Fibroblast of skin of right biceps (primary cell): Measurements from ENCODE around the gene GTF3C6.
"Not testable (repeated sequence)": the region's sequence is repeated elsewhere in the genome, so short reads cannot be mapped to it uniquely, and the experiment has no call there.

Experiments used
- DNase-seq: peaks from one replicate; pipeline ENCODE4 v3.0.0-alpha.2; 2013

The GTF3C6 gene

DNA sequence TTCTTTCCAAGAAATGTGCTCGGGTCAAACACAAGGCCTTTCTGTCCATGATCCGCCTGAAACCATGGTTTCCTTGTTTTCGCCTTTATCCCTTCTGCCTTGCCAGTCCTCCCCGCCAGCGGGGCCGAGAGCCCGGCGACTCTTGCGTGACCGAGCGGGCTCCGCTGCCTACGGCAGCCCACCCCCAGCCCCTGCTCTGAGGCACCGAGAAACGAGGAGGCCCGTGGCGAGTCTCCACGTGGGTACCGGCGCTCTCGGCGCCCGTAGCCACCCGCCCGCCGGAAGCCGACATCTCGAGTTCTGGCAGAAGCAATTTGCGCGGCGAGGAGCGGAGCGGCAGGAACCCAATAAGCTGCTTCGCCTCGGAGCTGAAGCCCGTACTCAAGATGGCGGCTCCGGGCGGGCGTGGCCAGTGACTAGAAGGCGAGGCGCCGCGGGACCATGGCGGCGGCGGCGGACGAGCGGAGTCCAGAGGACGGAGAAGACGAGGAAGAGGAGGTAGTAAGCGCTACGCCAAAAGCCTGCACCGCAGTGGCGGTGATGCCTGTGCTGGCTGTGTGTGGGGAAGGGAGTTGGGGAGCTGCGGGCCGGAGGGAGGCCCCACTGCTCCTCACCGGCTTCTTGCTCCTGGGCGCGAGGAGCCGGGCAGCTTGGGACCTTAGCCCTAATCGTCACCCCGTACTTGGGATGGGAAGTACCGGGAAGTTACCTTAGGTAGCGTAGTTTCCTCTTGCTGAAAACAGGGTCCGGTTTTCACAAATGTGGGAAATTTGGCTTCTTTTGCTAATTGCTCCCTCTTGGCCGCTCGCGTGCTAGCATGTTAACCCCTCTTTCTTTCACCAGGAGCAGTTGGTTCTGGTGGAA, at the start of gene GTF3C6:
Gene GTF3C6 (plus strand): TSS at position 378 of the 864 bp plus-strand sequence. CDS start 64 bp downstream, at position 442.
- DNase-seq: peak; percentile 94

DNA sequence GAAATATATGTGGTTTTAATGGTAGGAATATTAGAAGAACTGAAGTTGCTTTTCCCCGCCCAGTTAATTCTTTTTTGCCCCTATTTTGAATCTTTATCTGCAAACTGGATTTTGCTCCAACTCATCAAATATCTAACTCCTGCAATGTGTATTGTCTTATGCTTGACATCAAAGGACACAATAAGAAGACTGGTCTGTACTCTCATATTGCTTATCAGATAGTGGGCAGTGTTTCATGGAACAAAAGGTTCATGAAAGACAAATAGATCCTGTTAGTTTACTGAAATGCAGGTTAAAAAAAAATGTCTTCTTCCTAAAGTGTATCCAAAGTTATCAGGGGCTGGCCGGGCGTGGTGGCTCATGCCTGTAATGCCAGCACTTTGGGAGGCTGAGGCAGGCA, 27.7 kb upstream of the GTF3C6 start:
- no peak for DNase-seq

- DNase-seq: no peak
These were observed 24.6 kb upstream of the GTF3C6 start for GRCh38 chr6:110933912-110934311.

- DNase-seq: no peak
These were observed 24.1 kb upstream of the GTF3C6 start for GRCh38 chr6:110934381-110934898.

DNA sequence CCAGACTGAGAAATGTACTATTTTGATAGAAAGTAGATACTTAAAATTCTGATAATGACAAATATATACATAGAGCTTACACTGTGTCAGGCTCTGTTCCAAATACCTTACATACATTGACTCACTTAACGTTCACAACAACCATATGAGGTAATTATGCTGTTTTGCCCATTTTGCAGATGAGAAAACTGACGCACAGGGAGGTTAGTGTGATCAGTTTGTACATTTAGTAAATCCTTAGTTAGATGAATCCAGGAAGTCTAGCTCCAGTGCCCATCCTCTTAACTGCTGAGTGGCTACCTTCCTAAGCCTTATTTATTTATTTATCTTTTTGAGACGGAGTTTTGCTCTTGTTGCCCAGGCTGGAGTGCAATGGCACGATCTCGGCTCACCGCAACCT, 23.3 kb upstream of the GTF3C6 start:
- DNase-seq: no peak

- DNase-seq: peak; percentile 27
These were observed 20.3 kb upstream of the GTF3C6 start for GRCh38 chr6:110938171-110938570.

DNA sequence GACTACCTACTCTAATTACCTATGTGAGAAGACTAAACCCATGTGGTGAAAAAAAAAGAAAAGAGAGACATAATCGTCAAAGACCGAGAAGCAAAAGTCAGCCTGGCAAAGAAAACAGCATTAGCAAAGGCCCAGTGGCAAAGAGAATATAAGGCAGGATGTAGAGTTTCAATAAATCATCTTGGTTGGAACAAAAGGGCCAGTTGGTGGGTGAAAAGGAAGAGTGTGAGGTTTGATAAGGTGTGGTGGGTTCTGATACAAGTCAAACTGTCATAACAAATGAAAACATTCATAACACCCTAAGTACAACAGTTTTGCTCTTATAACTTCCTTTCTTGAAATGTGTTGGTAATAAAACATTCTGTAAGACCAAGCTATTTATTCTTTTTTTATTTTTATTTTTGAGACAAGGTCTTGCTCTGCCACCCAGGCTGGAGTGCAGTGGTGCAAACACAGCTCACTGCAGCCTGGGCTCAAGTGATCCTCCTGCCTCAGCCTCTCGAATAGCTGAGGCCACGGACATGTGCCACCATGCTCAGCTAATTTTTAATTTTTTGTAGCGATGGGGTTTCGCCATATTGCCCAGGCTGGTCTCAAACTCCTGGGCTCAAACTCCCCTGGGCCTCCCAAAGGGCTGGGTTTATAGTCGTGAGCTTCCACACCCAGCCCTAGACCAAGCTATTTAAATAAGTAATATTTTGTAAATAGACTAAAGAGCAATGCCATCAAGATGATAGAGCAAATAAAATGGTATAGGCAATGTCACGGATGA, 18.9 kb upstream of the GTF3C6 start:
- DNase-seq: no peak

GRCh38 chr6:110944681-110945151, 13.8 kb upstream of the GTF3C6 start:
- peak; percentile 88 for DNase-seq

DNA sequence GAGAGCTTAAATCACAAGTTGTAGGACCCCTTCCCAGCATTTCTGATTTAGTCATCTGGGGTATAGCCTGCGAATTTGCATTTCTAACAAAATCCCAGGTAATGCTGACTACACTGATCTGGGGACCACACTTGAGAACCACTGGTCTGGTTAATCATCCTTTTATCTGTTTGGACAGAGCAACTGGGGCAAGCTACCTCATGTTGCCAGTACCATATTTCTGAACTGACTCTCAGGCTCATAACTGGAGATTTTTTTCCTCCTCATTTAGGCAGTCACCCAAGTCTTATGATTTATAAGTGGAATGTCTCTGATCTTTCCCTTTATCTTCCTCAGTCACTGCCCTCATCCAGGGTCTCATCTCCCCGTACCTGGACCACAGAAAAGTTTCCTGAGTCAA, 12.0 kb upstream of the GTF3C6 start:
- DNase-seq: no peak

- peak; percentile 28 for DNase-seq
These were observed 8.7 kb upstream of the GTF3C6 start for GRCh38 chr6:110949679-110950285.

DNA sequence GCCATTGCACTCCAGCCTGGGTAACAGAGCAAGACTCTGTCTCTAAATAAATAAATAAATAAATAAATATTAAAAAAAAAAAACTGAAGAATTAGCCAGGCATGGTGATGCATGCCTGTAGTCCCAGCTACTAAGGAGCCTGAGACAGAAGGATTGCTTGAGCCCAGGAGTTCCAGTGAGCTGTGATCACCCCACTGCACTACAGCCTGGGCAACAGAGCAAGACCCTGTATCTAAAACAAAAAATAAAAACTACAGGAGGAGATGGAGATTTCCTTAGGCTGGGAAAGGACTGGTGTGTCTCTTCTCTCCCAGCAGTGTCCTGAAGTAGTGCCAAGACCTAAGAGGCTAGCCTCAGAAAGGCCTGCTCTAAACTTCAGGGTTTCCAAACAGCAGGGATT, 8.1 kb upstream of the GTF3C6 start:
- no peak for DNase-seq

DNA sequence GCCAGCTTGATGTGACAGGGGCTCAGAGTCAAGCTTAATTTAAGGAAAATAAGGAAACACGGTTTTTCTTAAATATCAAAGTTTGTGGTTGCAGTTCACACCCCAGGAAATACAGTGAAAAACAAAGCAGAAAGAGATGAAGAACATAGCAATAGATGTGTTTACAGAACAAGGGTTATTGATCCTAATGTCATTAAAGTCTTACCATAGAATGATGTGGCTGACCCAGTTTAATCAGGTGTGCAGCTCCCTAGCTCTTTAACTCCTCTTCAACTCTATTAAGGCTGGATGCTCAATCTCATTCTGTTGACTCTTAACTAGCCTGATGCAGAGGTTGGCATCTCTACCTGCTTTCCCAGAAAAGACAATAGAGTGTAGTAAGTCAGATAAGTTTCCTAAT, 7.5 kb upstream of the GTF3C6 start:
- DNase-seq: no peak

DNA sequence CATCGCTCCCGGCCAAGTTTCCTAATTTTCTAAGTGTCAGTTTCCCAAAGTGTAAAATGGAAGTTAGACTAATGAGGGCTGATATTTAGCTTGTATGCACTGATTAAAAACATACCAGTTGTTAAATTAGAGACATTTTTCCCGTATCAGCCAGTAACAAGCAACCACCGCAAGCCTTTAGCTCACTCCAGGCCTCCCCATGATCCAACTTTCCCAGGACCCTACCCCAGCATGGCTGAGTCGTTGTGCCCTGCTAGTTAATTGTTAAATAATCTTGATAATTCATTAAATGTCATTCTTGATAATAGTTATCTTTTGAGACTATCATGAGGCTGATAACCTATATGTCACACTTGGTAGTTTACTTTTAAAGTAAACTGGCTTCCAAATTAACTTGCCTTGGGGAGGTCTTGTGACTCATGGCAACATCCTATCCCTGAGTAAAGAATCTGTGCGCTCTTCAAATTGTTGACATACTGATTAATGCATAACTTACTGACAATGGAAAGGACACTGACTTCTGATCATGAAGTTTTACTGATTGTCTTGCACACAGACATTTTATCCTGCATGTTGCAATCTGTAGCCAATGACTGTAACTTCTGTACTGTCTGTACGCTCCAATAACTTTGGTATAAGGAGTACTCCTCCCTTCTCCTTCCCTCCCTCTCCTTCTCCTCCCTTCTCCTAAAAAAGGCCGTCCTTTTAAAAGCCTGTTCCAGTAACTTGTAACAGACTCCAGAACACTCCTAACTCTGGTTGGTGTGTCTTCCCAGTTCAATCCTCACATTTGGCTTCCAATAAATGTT, 6.3 kb upstream of the GTF3C6 start:
- peak; percentile 83 for DNase-seq

- DNase-seq: no peak
These were observed 4.7 kb upstream of the GTF3C6 start for GRCh38 chr6:110953633-110954303.

- no peak for DNase-seq
These were observed 1.5 kb downstream of the GTF3C6 start for GRCh38 chr6:110960014-110960390.

DNA sequence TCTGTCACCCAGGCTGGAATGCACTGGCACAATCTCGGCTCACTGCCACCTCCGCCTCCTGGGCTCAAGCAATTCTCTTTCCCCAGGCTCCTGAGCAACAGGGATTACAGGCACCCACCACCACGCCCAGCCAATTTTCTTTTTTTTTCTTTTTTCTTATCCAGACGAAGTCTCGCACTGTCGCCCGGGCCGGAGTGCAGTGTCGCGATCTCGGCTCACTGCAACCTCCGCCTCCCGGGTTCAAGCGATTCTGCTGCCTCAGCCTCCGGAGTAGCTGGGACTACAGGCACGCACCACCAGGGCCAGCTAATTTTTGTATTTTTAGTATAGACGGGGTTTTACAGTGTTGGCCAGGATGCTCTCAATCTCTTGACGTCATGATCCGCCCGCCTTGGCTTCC, 4.1 kb downstream of the GTF3C6 start:
- DNase-seq: not testable (repeated sequence)

GRCh38 chr6:110965629-110966229, 7.2 kb downstream of the GTF3C6 start:
- DNase-seq: no peak

DNA sequence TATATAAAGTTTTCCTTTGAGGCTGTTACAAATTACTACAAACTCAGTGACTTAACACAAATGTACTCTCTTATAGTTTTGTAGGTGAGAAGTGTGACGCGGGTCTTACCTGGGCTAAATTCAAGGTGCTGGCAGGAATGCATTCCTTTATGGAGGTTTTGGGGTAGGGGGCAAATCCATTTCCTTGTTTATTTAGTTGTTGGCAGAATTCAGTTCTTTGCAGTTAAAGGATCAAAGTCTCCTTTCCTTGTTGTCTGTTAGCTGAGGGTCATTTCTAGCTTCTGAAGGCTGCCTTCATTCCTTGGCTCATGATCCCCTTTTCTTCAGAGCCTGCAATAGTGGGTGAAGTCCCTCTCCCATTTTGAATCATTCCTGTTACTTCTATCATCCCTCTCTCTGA, 10.2 kb downstream of the GTF3C6 start:
- not testable (repeated sequence) for DNase-seq

- DNase-seq: no peak
These were observed 13.0 kb downstream of the GTF3C6 start for GRCh38 chr6:110971468-110971867.

DNA sequence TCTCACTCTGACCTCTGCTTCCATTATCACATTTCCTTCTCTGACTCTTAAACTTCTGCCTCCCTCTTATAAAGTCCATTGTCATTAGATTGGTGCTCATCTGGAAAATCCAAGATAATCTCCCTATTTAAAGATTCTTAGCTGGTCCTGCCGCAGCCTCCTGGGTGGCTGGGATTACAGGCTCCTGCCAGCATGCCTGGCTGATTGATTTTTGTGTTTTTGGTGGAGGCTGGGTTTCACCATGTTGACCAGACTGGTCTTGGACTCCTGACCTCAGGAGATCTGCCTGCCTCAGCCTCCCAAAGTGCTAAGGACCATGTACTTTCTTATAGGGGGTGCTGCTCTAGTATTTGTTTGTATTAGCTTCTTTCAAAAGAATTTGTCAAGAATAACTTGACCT, 18.1 kb downstream of the GTF3C6 start:
- no peak for DNase-seq

DNA sequence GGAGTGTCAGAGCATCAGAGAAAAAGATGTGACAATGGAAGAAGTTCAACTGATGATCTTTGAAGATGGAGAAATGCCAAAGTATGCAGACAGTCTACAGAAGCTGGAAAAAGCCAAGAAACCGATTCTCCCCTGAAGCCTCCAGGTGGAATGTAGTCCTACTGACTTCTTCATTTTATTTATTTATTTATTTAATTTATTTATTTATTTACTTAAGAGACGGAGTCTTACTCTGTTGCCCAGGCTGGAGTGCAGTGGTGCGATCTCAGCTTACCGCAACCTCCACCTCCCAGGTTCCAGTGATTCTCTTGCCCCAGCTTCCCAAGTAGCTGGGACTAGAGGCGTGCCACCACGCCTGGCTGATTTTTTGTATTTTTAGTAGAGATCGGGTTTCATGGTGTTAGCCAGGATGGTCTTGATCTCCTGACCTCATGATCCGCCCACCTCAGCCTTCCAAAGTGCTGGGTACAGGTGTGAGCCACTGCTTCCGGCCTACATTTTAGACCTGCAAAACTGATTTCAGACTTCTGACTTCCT, 21.1 kb downstream of the GTF3C6 start:
- no peak for DNase-seq
